ENCODE measurements around the gene ZNF630. TPM values are rescaled to one million over a fixed set of nuclear protein-coding genes. Genes with fewer than 3 reads are reported as not detected.
"Not testable (repeated sequence)": the region's sequence is repeated elsewhere in the genome, so short reads cannot be mapped to it uniquely, and the experiment has no call there.

Gene ZNF630
- total RNA-seq = 1 to 10 TPM; 2.3 to 5.3 (median 3.7) TPM

DNA sequence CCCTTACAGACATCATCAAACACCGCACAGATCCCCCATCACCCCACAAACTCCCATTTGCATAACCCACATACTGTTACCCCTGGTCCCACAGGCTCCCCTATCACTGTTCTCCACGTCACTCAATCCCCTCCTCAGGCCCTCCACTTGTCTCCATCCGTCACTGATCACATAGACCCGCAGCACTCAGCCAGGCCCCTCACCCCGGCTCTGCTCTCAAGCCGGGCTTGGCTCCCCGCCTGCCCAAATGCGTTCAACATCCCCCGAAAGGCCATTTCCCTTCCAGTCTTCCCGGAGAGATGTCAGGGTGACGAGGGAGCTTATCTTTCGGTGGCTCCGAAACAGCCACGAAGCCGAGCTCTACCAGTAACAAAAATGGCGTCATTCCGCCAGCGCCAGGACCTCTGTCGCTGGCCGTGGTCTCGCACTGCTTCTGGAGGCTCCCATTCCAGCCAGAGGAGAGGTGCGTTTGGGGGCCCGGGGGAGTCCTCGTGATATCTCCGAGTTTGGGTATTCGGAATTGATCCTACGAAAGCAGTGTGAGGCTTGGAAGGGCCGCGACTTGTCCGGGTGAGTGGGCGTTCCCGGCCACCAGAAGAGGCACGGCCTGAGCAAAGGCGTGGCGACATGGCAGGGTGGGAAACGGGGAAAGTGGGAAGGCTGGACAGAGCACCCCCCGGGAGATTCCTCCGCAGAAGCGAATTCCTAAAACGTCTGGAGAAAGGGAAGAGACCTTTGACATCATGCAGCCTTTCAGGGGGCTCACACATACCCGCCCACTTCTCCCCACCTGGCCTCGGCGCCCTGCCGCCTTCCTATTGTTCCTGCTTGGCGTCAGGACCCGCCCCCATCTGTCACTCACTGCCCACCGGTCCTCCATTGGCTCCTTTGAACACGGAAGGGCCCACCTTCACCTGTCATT lies at the start of gene ZNF630:
ZNF630 (minus strand) TSS at position 577 of the 922 bp plus-strand sequence. CDS start 4,754 bp downstream, outside the sequence.
- Histone ChIP-seq H3K9me3 (no peaks in the 10 kb centered on the region), H3K36me3 (no peaks in the 10 kb centered on the region), H3K27ac (peak within 1 kb of the TSS; percentile 56 to 92 (median 84)), H3K27me3 (no peaks in the 10 kb centered on the region), H3K4me1 (no peaks in the 10 kb centered on the region), H3K4me3 (peak within 1 kb of the TSS; percentile 33 to 70 (median 56))
- 1 to 56% methylated on average over 39 to 48 of the region's 48 CpGs for WGBS, 2 donors
- TF ChIP-seq EP300 (IDR thresholded peaks at IDR 0.05) = peak in 1 of 2 donors; percentile 29
- TF ChIP-seq, protein P1, sequence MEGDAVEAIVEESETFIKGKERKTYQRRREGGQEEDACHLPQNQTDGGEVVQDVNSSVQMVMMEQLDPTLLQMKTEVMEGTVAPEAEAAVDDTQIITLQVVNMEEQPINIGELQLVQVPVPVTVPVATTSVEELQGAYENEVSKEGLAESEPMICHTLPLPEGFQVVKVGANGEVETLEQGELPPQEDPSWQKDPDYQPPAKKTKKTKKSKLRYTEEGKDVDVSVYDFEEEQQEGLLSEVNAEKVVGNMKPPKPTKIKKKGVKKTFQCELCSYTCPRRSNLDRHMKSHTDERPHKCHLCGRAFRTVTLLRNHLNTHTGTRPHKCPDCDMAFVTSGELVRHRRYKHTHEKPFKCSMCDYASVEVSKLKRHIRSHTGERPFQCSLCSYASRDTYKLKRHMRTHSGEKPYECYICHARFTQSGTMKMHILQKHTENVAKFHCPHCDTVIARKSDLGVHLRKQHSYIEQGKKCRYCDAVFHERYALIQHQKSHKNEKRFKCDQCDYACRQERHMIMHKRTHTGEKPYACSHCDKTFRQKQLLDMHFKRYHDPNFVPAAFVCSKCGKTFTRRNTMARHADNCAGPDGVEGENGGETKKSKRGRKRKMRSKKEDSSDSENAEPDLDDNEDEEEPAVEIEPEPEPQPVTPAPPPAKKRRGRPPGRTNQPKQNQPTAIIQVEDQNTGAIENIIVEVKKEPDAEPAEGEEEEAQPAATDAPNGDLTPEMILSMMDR (IDR thresholded peaks at IDR 0.05) = no peak
- peak in 1 of 2 donors; percentile 35 for TF ChIP-seq POLR2A (IDR thresholded peaks at IDR 0.05)
- peak; percentile 32 to 50 for DNase-seq (ENCODE audit: low spot score in 2 of 2)

- Histone ChIP-seq H3K4me1 (no peaks in the 10 kb centered on the region), H3K36me3 (no peaks in the 10 kb centered on the region), H3K27ac (no peak overlapping the region), H3K4me3 (no peak overlapping the region), H3K27me3 (no peaks in the 10 kb centered on the region), H3K9me3 (no peaks in the 10 kb centered on the region)
- WGBS, 2 donors = 67 to 89% methylated on average over 3 to 6 of the region's 6 CpGs
- no peak for DNase-seq (ENCODE audit: low spot score in 2 of 2)
- TF ChIP-seq EP300 (IDR thresholded peaks at IDR 0.05) = no peak
Measured at GRCh38 chrX:48107717-48108116, 36.3 kb upstream of the ZNF630 start.

GRCh38 chrX:48102874-48103374 lies 31.5 kb upstream of the ZNF630 start:
- no peak for DNase-seq (ENCODE audit: low spot score in 2 of 2)
- H3K27ac ChIP-seq = no peak overlapping the region
- WGBS, 2 donors = 88 to 96% methylated on average over 6 of the region's 6 CpGs
- H3K4me3 ChIP-seq = no peak overlapping the region
- H3K4me1 ChIP-seq = no peaks in the 10 kb centered on the region
- TF ChIP-seq, protein P1 (IDR thresholded peaks at IDR 0.05) = no peak
- TF ChIP-seq POLR2A (IDR thresholded peaks at IDR 0.05) (no peak), EP300 (IDR thresholded peaks at IDR 0.05) (no peak)
- H3K9me3 ChIP-seq = no peaks in the 10 kb centered on the region
- no peaks in the 10 kb centered on the region for H3K27me3 ChIP-seq
- no peaks in the 10 kb centered on the region for H3K36me3 ChIP-seq

- 85 to 100% methylated on average over 3 of the region's 3 CpGs for WGBS, 2 donors
- H3K27ac ChIP-seq = no peak overlapping the region
- H3K4me1 ChIP-seq = no peaks in the 10 kb centered on the region
- H3K4me3 ChIP-seq = no peak overlapping the region
- H3K36me3 ChIP-seq = no peaks in the 10 kb centered on the region
- TF ChIP-seq, protein P1 (IDR thresholded peaks at IDR 0.05) = no peak
- TF ChIP-seq POLR2A (IDR thresholded peaks at IDR 0.05) (no peak), EP300 (IDR thresholded peaks at IDR 0.05) (no peak)
- DNase-seq (ENCODE audit: low spot score in 2 of 2) = no peak
- H3K27me3 ChIP-seq = no peaks in the 10 kb centered on the region
- H3K9me3 ChIP-seq = no peaks in the 10 kb centered on the region
Measured at GRCh38 chrX:48101443-48101842, 30.0 kb upstream of the ZNF630 start.

GRCh38 chrX:48092558-48092957 lies 21.1 kb upstream of the ZNF630 start:
- not testable (repeated sequence) for DNase-seq (ENCODE audit: low spot score in 2 of 2); H3K27ac ChIP-seq; H3K4me1 ChIP-seq; H3K9me3 ChIP-seq; H3K4me3 ChIP-seq; H3K36me3 ChIP-seq; H3K27me3 ChIP-seq
- WGBS, 2 donors = 63 to 83% methylated on average over 2 to 3 of the region's 3 CpGs

GRCh38 chrX:48090123-48090522 lies 18.7 kb upstream of the ZNF630 start:
- H3K27me3 ChIP-seq = no peaks in the 10 kb centered on the region
- no peaks in the 10 kb centered on the region for H3K36me3 ChIP-seq
- H3K27ac ChIP-seq = no peak overlapping the region
- TF ChIP-seq POLR2A (IDR thresholded peaks at IDR 0.05) (no peak), EP300 (IDR thresholded peaks at IDR 0.05) (no peak)
- TF ChIP-seq, protein P1 (IDR thresholded peaks at IDR 0.05) = no peak
- H3K4me3 ChIP-seq = no peak overlapping the region
- WGBS, 2 donors = 70 to 82% methylated on average over 5 of the region's 5 CpGs
- no peak for DNase-seq (ENCODE audit: low spot score in 2 of 2)
- no peaks in the 10 kb centered on the region for H3K4me1 ChIP-seq
- no peaks in the 10 kb centered on the region for H3K9me3 ChIP-seq
